ENCODE results near the gene GABBR2.

The GABBR2 gene

GRCh38 chr9:98583417-98583816, 125.3 kb downstream of the GABBR2 start:
- peaks cover 5% of the 10 kb centered on the region for H3K9me3 Mint-ChIP-seq
- no peak overlapping the region for H3K27ac Mint-ChIP-seq
- TF ChIP-seq CTCF (IDR thresholded peaks at IDR 0.05): no peak
- peaks cover 16% of the 10 kb centered on the region for H3K4me1 Mint-ChIP-seq
- H3K4me3 Mint-ChIP-seq: no peak overlapping the region
- H3K36me3 Mint-ChIP-seq (ENCODE audit: low read depth): no peaks in the 10 kb centered on the region
- H3K27me3 Mint-ChIP-seq (ENCODE audit: low read depth, poor library complexity): peaks cover 14% of the 10 kb centered on the region
- DNase-seq: no peak

- H3K9me3 Mint-ChIP-seq: peaks cover 5% of the 10 kb centered on the region
- TF ChIP-seq CTCF (IDR thresholded peaks at IDR 0.05): no peak
- no peak for DNase-seq
- H3K27me3 Mint-ChIP-seq (ENCODE audit: low read depth, poor library complexity): peaks cover 14% of the 10 kb centered on the region
- no peak overlapping the region for H3K4me3 Mint-ChIP-seq
- H3K36me3 Mint-ChIP-seq (ENCODE audit: low read depth): no peaks in the 10 kb centered on the region
- H3K4me1 Mint-ChIP-seq: peaks cover 16% of the 10 kb centered on the region
- H3K27ac Mint-ChIP-seq: no peak overlapping the region
Measured at GRCh38 chr9:98580956-98581355, 127.8 kb downstream of the GABBR2 start.

DNA sequence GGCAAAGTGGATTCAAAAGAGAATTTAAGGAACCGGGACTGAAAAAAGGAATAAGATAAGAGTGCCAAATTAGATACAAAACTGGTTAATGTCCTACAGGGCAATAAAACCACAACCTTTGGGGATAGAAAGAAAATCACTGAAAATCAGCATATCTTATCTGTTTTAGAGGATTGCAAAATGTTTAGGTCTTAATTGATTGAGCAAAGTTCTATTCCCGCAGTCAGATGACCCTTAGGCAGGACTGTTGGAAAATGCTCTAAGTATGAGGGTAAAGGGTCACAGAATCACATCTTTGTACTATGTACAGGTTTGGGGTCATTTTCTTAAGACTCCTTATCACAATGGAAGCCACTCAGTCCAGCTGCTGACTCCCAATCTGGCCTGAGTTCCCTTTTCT, 129.0 kb downstream of the GABBR2 start:
- no peaks in the 10 kb centered on the region for H3K36me3 Mint-ChIP-seq (ENCODE audit: low read depth)
- H3K27me3 Mint-ChIP-seq (ENCODE audit: low read depth, poor library complexity): peaks cover 14% of the 10 kb centered on the region
- DNase-seq: no peak
- H3K9me3 Mint-ChIP-seq: peaks cover 5% of the 10 kb centered on the region
- H3K27ac Mint-ChIP-seq: no peak overlapping the region
- TF ChIP-seq CTCF (IDR thresholded peaks at IDR 0.05): no peak
- no peak overlapping the region for H3K4me3 Mint-ChIP-seq
- H3K4me1 Mint-ChIP-seq: peaks cover 12% of the 10 kb centered on the region

- Mint-ChIP-seq H3K27ac (no peak overlapping the region), H3K9me3 (peaks cover 4% of the 10 kb centered on the region), H3K4me3 (no peak overlapping the region), H3K27me3 (ENCODE audit: low read depth, poor library complexity) (peaks cover 8% of the 10 kb centered on the region), H3K36me3 (ENCODE audit: low read depth) (no peaks in the 10 kb centered on the region), H3K4me1 (peaks cover 7% of the 10 kb centered on the region)
- no peak for TF ChIP-seq CTCF (IDR thresholded peaks at IDR 0.05)
- DNase-seq: no peak
Measured at GRCh38 chr9:98577446-98577845, 131.3 kb downstream of the GABBR2 start.

DNA sequence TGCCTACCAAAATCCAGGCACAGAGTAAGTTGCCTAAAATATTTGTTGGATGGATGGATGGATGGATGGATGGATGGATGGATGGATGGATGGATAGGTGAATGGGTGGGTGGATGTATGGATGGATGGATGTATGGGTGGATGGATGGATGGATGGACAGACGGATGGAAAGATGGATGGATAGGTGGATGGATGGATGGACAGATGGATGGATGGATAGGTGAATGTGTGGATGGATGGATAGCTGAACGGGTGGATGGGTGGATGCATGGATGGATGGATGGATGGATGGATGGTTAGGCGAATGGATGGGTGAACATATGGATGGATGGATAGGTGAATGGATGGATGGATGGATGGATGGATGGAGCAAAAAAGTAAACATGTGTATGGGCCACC, 131.9 kb downstream of the GABBR2 start:
- Mint-ChIP-seq H3K9me3 (no peaks in the 10 kb centered on the region), H3K36me3 (ENCODE audit: low read depth) (no peaks in the 10 kb centered on the region)
- no peak for DNase-seq

More for the DNA sequence above, 131.9 kb downstream of the GABBR2 start:
- peaks cover 9% of the 10 kb centered on the region for H3K4me1 Mint-ChIP-seq
- no peak overlapping the region for H3K27ac Mint-ChIP-seq
- H3K4me3 Mint-ChIP-seq: no peak overlapping the region
- no peak for TF ChIP-seq CTCF (IDR thresholded peaks at IDR 0.05)
- H3K27me3 Mint-ChIP-seq (ENCODE audit: low read depth, poor library complexity): peaks cover 8% of the 10 kb centered on the region

All from nephron progenitor cell (in vitro differentiated cells).